Neuronal stem cell (in vitro differentiated cells): Measurements from ENCODE around the gene SNX2.

ENCODE experiments used
- DNase-seq: peaks from one replicate; pipeline ENCODE4 v3.0.0-alpha.2; 2013; ENCODE audit warnings: low spot score
- H2AFZ ChIP-seq: one replicate; pipeline ENCODE4 v1.6.1; 2013; ENCODE audit warnings: mild to moderate bottlenecking, low read length, inconsistent platforms
- H2AK5ac ChIP-seq: 2 replicates; pipeline ENCODE4 v1.6.1; 2013; ENCODE audit warnings: low read depth, mild to moderate bottlenecking, inconsistent platforms, low read length, moderate library complexity, mixed read lengths
- H2BK120ac ChIP-seq: 2 replicates; pipeline ENCODE4 v1.6.1; 2013; ENCODE audit warnings: low read depth, mild to moderate bottlenecking, inconsistent platforms, low read length, moderate library complexity, mixed read lengths
- H2BK12ac ChIP-seq: one replicate; pipeline ENCODE4 v1.6.1; 2013; ENCODE audit warnings: low read length, inconsistent platforms
- H2BK15ac ChIP-seq: 2 replicates; pipeline ENCODE4 v1.6.1; 2013; ENCODE audit warnings: mild to moderate bottlenecking, low read length, inconsistent platforms, mixed read lengths
- H2BK5ac ChIP-seq: one replicate; pipeline ENCODE4 v1.6.1; 2013; ENCODE audit warnings: inconsistent platforms, mild to moderate bottlenecking, low read length, moderate library complexity
- H3K14ac ChIP-seq: one replicate; pipeline ENCODE4 v1.6.1; 2013; ENCODE audit warnings: low read length, inconsistent platforms
- H3K18ac ChIP-seq: 2 replicates; pipeline ENCODE4 v1.6.1; 2013; ENCODE audit warnings: low read length, inconsistent platforms
- H3K23ac ChIP-seq: 2 replicates; pipeline ENCODE4 v1.6.1; 2013; ENCODE audit warnings: low read depth, mild to moderate bottlenecking, mixed read lengths, low read length, inconsistent platforms; ENCODE audit not compliant: poor library complexity
- H3K27ac ChIP-seq: replicated peaks from 3 replicates; pipeline ENCODE4 v1.5.1; 2013; ENCODE audit warnings: low read length, inconsistent platforms
- H3K27me3 ChIP-seq, 3 experiments: 2 replicates each; pipeline ENCODE4 v1.6.1; 2013; ENCODE audit warnings: low read length in 3 of 3, mild to moderate bottlenecking in 2 of 3, inconsistent platforms in 1 of 3, low read depth in 1 of 3, mixed read lengths in 1 of 3, moderate library complexity in 1 of 3; ENCODE audit not compliant: control insufficient read depth in 3 of 3, insufficient read depth in 3 of 3
- H3K36me3 ChIP-seq, 2 donors: replicated peaks in 1 of 2; 2 replicates each; pipeline ENCODE4 v1.6.1; 2013; ENCODE audit warnings: low read length in 2 of 2; ENCODE audit not compliant: control insufficient read depth in 2 of 2, insufficient read depth in 2 of 2
- H3K4ac ChIP-seq: 2 replicates; pipeline ENCODE4 v1.6.1; 2013; ENCODE audit warnings: inconsistent platforms, mild to moderate bottlenecking, low read length, moderate library complexity
- H3K4me1 ChIP-seq, 2 donors: 1 replicate in 1 of 2; 2 replicates in 1 of 2; pipeline ENCODE4 v1.6.1; 2013; ENCODE audit warnings: low read length in 2 of 2, low read depth in 1 of 2; ENCODE audit not compliant: control insufficient read depth in 2 of 2, insufficient read depth in 1 of 2
- H3K4me2 ChIP-seq: one replicate; pipeline ENCODE4 v1.6.1; 2013; ENCODE audit warnings: mild to moderate bottlenecking, low read length, inconsistent platforms; ENCODE audit not compliant: insufficient read depth, poor library complexity, severe bottlenecking
- H3K4me3 ChIP-seq, 2 donors: 2 replicates each; pipeline ENCODE4 v1.5.1; 2013; ENCODE audit warnings: low read length in 2 of 2, mild to moderate bottlenecking in 2 of 2, inconsistent platforms in 1 of 2, moderate library complexity in 1 of 2
- H3K79me1 ChIP-seq: one replicate; pipeline ENCODE4 v1.6.1; 2013; ENCODE audit warnings: low read depth, mild to moderate bottlenecking, inconsistent platforms, low read length, moderate library complexity
- H3K9ac ChIP-seq: one replicate; pipeline ENCODE4 v1.6.1; 2013; ENCODE audit warnings: mild to moderate bottlenecking, low read depth, low read length, inconsistent platforms; ENCODE audit not compliant: poor library complexity
- H3K9me3 ChIP-seq, 2 donors: replicated peaks in 1 of 2; 2 replicates each; pipeline versions ENCODE3 to v1.6.1; 2013; ENCODE audit warnings: low read length in 2 of 2, mild to moderate bottlenecking in 2 of 2, inconsistent platforms in 1 of 2, low read depth in 1 of 2, mixed read lengths in 1 of 2, moderate library complexity in 1 of 2; ENCODE audit not compliant: control insufficient read depth in 2 of 2, insufficient read depth in 1 of 2
- H4K8ac ChIP-seq: one replicate; pipeline ENCODE4 v1.6.1; 2013; ENCODE audit warnings: low read depth, mild to moderate bottlenecking, inconsistent platforms, low read length, moderate library complexity
- H4K91ac ChIP-seq: one replicate; pipeline ENCODE4 v1.6.1; 2013; ENCODE audit warnings: low read length, low read depth, mild to moderate bottlenecking, inconsistent platforms; ENCODE audit not compliant: poor library complexity
- WGBS, 2 donors: extraction: QIAGEN DNeasy Blood & Tissue Kit; methylation state at CpG; one replicate each; pipeline ENCODE4 v1.1.7; 2013; ENCODE audit warnings: missing lambda C conversion rate in 2 of 2, mixed read lengths in 1 of 2; ENCODE audit not compliant: insufficient read length in 2 of 2, insufficient replicate concordance in 1 of 2; ENCODE audit errors: extremely low coverage in 2 of 2; 5-methylcytosine and 5-hydroxymethylcytosine counted together

The SNX2 gene

DNA sequence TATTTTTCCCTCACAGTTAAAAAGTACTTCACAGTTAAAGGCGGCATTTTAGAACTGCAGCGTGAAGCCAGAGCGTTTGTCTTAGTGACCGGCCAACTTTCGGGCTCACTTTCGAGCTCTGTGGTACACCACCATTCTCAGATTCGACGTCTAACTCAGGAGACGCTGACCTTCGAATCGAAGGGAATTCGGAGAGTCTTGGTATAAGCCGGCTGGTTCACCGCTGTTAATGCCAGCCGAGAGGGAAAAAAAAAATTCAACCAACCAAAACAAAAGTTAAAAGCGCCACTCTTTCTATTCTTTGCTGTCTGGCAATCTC lies 70.0 kb downstream of the SNX2 start:
- Histone ChIP-seq H4K91ac (no peak overlapping the region), H3K9me3 (peaks cover 0 to 5% of the 10 kb centered on the region in 2 donors), H3K27me3 (peaks cover 0 to 15% (median 2%) of the 10 kb centered on the region in 3 experiments), H3K4ac (no peak overlapping the region), H3K36me3 (no peaks in the 10 kb centered on the region), H2BK5ac (no peak overlapping the region), H2AFZ (peak overlapping the region; percentile 98), H3K14ac (no peak overlapping the region), H2BK12ac (no peak overlapping the region), H3K79me1 (no peaks in the 10 kb centered on the region), H3K4me2 (peak overlapping the region; percentile 64), H3K4me1 (peaks cover 6 to 7% of the 10 kb centered on the region in 2 donors), H2AK5ac (no peak overlapping the region), H2BK15ac (no peak overlapping the region), H4K8ac (no peak overlapping the region), H3K18ac (no peak overlapping the region), H2BK120ac (no peak overlapping the region), H3K23ac (no peak overlapping the region), H3K9ac (no peak overlapping the region), H3K27ac (no peak overlapping the region), H3K4me3 (peak overlapping the region; percentile 68 to 96)
- WGBS, 2 donors = no CpG with 5 or more reads among the region's 16 CpGs
- no peak for DNase-seq

DNA sequence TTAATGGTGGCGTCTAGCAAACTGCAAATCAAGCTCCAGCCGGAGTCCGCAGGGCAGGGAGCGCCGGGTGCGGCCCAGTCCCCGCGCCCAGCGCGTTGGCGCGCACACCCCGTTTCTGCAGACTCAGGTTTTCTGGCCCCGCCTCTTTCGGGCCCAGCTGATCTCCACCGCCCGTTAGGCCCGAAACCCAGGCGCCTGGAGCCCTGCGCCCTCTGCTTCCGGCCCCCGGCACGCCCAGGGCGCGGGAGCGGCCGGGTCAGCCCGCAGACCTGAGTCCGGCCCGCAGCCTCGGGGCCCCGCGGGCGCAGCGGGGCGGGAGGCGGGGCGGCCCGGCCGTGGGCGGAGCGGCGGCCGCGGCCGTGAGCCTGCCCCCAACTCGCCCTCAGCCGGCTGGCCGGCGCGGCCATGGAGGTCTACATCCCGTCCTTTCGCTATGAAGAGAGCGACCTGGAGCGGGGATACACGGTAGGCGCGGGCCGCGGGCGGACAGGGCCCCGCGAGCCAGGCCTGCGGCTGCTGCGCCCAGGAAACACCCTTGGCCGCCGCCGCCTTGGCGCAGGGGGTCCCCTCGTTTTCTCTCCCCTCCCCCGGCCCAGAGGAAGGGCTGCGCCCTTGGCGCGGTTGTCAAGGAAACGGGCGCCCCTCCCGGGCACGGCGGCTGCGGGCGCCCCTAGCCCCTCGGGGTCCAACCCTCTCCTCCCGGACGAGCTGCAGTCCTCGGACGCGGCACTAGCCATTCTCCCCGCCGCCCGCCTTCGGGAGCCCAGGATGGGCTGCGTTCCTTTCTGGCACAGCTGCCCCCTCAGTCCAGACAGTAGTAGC lies 70.6 kb downstream of the SNX2 start, which contains the start of gene SNX24:
TSS of gene SNX24 (plus strand) at position 385 of the 822 bp plus-strand sequence. CDS start at position 406, 21 bp downstream.
- Histone ChIP-seq H3K23ac (peak within 1 kb of the TSS; percentile 59), H3K79me1 (no peaks in the 10 kb centered on the region), H3K4me3 (peak within 1 kb of the TSS; percentile 68 to 96), H4K8ac (no peak within 1 kb of the TSS), H4K91ac (no peak within 1 kb of the TSS), H3K4me2 (peak within 1 kb of the TSS; percentile 64), H2BK15ac (no peak within 1 kb of the TSS), H3K9ac (peak within 1 kb of the TSS; percentile 80), H2AFZ (peak within 1 kb of the TSS; percentile 98), H3K4ac (no peak within 1 kb of the TSS), H2BK120ac (peak within 1 kb of the TSS; percentile 90), H3K9me3 (peaks cover 0 to 5% of the 10 kb centered on the region in 2 donors), H3K4me1 (peaks cover 6 to 7% of the 10 kb centered on the region in 2 donors), H2AK5ac (no peak within 1 kb of the TSS), H3K14ac (no peak within 1 kb of the TSS), H2BK12ac (no peak within 1 kb of the TSS), H3K18ac (peak within 1 kb of the TSS; percentile 88), H2BK5ac (no peak within 1 kb of the TSS), H3K36me3 (no peaks in the 10 kb centered on the region), H3K27me3 (peaks cover 0 to 15% (median 2%) of the 10 kb centered on the region in 3 experiments), H3K27ac (no peak within 1 kb of the TSS)
- no CpG with 5 or more reads among the region's 92 CpGs for WGBS, 2 donors
- peak; percentile 64 for DNase-seq

DNA sequence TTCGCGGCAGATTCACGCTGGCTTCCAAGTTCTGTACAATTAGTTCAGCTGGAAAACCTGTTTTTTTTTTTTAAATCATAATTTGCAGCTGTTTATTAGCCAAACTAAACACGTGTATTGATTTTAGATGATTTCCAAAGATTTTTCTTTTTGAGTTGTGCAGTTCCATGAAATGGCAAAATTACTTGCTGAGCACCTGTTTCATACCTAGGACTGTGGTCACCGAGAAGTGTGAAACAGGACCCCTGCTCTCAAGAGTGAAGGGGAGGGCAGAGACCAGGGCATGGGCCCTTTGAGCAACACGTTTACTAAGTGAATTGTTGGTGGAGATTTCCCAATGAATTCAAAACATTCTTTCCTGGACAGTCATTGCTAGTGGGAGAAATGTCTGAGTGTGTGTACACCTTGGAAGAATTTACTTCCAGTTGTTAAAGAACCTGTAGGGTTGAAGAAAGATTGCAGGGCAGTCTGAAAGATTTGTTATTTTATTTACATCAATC lies 71.2 kb downstream of the SNX2 start:
- Histone ChIP-seq H4K8ac (no peak overlapping the region), H3K27ac (no peak overlapping the region)

DNA sequence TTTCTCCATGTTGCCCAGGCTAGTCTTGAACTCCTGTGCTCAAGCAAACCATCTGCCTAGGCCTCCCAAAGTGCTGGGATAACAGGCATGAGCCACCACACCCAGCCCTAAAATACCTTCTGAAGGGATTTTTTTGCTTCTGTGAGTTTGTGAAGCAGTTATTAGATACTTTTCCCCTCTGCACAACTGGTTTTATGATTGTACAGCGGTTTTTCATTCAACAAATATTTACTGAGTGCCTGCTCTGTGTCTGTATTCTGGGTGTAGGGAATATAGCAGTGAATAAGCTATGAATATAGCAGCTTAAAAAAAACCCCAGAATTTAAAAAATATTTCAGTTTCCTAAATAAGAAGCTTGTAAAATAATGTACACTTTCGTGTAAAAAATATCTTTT lies 72.8 kb downstream of the SNX2 start:
- Histone ChIP-seq H2BK120ac (no peak overlapping the region), H3K9me3 (peaks cover 0 to 5% of the 10 kb centered on the region in 2 donors), H2AFZ (no peak overlapping the region), H3K18ac (no peak overlapping the region), H3K79me1 (no peaks in the 10 kb centered on the region), H3K23ac (no peak overlapping the region), H3K36me3 (no peaks in the 10 kb centered on the region), H3K27ac (no peak overlapping the region), H3K4ac (no peak overlapping the region), H3K9ac (no peak overlapping the region), H3K27me3 (peaks cover 0 to 15% (median 2%) of the 10 kb centered on the region in 3 experiments), H3K4me2 (no peak overlapping the region), H2BK12ac (no peak overlapping the region), H3K4me1 (peaks cover 6 to 7% of the 10 kb centered on the region in 2 donors), H2BK15ac (no peak overlapping the region), H3K14ac (no peak overlapping the region), H4K8ac (no peak overlapping the region), H2AK5ac (no peak overlapping the region), H4K91ac (no peak overlapping the region), H2BK5ac (no peak overlapping the region), H3K4me3 (no peak overlapping the region)
- DNase-seq = no peak
- no CpG with 5 or more reads among the region's 2 CpGs for WGBS, 2 donors

More for the DNA sequence above, 71.2 kb downstream of the SNX2 start:
- no peak overlapping the region for H2AK5ac ChIP-seq
- H3K27me3 ChIP-seq = peaks cover 0 to 15% (median 2%) of the 10 kb centered on the region in 3 experiments
- no peak overlapping the region for H4K91ac ChIP-seq
- DNase-seq = no peak
- H2BK15ac ChIP-seq = no peak overlapping the region
- WGBS, 2 donors = no CpG with 5 or more reads among the region's 6 CpGs
- H3K9me3 ChIP-seq = peaks cover 0 to 5% of the 10 kb centered on the region in 2 donors
- H3K4me3 ChIP-seq = peak overlapping the region; percentile 68 to 96
- no peak overlapping the region for H3K9ac ChIP-seq
- H2AFZ ChIP-seq = peak overlapping the region; percentile 98
- H3K23ac ChIP-seq = no peak overlapping the region
- H2BK12ac ChIP-seq = no peak overlapping the region
- no peak overlapping the region for H3K14ac ChIP-seq
- no peak overlapping the region for H3K4ac ChIP-seq
- H3K18ac ChIP-seq = no peak overlapping the region
- no peaks in the 10 kb centered on the region for H3K36me3 ChIP-seq
- H3K4me1 ChIP-seq = peaks cover 6 to 7% of the 10 kb centered on the region in 2 donors
- peak overlapping the region; percentile 64 for H3K4me2 ChIP-seq
- no peaks in the 10 kb centered on the region for H3K79me1 ChIP-seq
- H2BK120ac ChIP-seq = no peak overlapping the region
- no peak overlapping the region for H2BK5ac ChIP-seq
